ENCODE data around the gene MED27. TPM values are rescaled to one million over a fixed set of nuclear protein-coding genes. Genes with fewer than 3 reads are reported as not detected.

MED27 gene
- total and polyA plus RNA-seq, 10 of the 15 experiments (the other 5 are each of a cell fraction or from before 2014, with no cell fraction given), result 20.3 to 50.3 (median 35.5) TPM

DNA sequence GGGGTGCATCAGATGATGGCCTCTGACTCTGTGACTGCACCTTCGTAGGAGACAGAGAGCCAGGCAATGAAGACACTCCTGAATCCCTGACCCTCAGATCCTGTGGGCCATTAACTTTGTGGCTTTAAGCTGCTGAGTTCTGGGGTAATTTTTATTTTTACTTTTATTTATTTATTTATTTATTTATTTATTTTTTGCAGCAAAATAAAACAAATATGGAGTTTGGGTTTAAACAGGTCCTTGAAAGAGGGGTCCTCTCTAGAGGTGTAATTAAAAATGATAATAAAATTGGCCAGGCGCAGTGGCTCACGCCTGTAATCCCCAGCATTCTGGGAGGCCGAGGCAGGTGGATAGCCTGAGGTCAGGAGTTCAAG lies 234.9 kb downstream of the MED27 start:
- ChIA-PET RAD21 (ENCODE audit: unreplicated experiment) (no interaction called here), CTCF (no interaction called here), POLR2A (no interaction called here), SMC1A (ENCODE audit: uncharacterized antibody, unreplicated experiment) (no interaction called here)
- in situ Hi-C loops (cut with MboI) (no loop called here), intact Hi-C loops (cut with micrococcal nuclease; ENCODE audit: unreplicated experiment) (no loop called here)
- Histone ChIP-seq H4K20me1 (ENCODE audit: control insufficient read depth, insufficient read depth) (no peaks in the 10 kb centered on the region), H3K4me3 (no peak overlapping the region), H3K9me3 (replicated peaks; ENCODE audit: control insufficient read depth, insufficient read depth, low read length) (no peaks in the 10 kb centered on the region), H3K9ac (ENCODE audit: control insufficient read depth, insufficient read depth, low read length) (no peak overlapping the region), H3K27ac (ENCODE audit: control insufficient read depth, insufficient read depth) (no peak overlapping the region), H3K36me3 (ENCODE audit: control insufficient read depth in 2 of 2, insufficient read depth in 2 of 2, low read length in 1 of 2) (no peaks in the 10 kb centered on the region), H2AFZ (ENCODE audit: control insufficient read depth, low read depth, low read length) (no peak overlapping the region), H3K27me3 (replicated peaks in 1 of 2; ENCODE audit: control insufficient read depth in 2 of 2, insufficient read depth in 2 of 2, low read length in 1 of 2) (no peaks in the 10 kb centered on the region; a peak in 1 of 4 replicates), H3K4me1 (ENCODE audit: control insufficient read depth, insufficient read depth, low read length) (no peaks in the 10 kb centered on the region), H3K79me2 (ENCODE audit: control insufficient read depth, insufficient read depth, low read length) (no peaks in the 10 kb centered on the region), H3K4me2 (ENCODE audit: control insufficient read depth, insufficient read depth) (no peak overlapping the region)
- BruUV-seq (replicated peaks), result no TSS peak
- FAIRE-seq, result no peak
- no peak for ATAC-seq
- 36% methylated on average over 4 of the region's 4 CpGs for WGBS (ENCODE audit: insufficient coverage, insufficient replicate concordance, low lambda C conversion rate, missing lambda C conversion rate)
- TF ChIP-seq ZNF622 (IDR thresholded peaks at IDR 0.05), result no peak
- no peak for TF ChIP-seq MYC (IDR thresholded peaks at IDR 0.05; ENCODE audit: insufficient read depth, insufficient read length, insufficient replicate concordance, low read length, severe bottlenecking)
- TF ChIP-seq, protein P1, sequence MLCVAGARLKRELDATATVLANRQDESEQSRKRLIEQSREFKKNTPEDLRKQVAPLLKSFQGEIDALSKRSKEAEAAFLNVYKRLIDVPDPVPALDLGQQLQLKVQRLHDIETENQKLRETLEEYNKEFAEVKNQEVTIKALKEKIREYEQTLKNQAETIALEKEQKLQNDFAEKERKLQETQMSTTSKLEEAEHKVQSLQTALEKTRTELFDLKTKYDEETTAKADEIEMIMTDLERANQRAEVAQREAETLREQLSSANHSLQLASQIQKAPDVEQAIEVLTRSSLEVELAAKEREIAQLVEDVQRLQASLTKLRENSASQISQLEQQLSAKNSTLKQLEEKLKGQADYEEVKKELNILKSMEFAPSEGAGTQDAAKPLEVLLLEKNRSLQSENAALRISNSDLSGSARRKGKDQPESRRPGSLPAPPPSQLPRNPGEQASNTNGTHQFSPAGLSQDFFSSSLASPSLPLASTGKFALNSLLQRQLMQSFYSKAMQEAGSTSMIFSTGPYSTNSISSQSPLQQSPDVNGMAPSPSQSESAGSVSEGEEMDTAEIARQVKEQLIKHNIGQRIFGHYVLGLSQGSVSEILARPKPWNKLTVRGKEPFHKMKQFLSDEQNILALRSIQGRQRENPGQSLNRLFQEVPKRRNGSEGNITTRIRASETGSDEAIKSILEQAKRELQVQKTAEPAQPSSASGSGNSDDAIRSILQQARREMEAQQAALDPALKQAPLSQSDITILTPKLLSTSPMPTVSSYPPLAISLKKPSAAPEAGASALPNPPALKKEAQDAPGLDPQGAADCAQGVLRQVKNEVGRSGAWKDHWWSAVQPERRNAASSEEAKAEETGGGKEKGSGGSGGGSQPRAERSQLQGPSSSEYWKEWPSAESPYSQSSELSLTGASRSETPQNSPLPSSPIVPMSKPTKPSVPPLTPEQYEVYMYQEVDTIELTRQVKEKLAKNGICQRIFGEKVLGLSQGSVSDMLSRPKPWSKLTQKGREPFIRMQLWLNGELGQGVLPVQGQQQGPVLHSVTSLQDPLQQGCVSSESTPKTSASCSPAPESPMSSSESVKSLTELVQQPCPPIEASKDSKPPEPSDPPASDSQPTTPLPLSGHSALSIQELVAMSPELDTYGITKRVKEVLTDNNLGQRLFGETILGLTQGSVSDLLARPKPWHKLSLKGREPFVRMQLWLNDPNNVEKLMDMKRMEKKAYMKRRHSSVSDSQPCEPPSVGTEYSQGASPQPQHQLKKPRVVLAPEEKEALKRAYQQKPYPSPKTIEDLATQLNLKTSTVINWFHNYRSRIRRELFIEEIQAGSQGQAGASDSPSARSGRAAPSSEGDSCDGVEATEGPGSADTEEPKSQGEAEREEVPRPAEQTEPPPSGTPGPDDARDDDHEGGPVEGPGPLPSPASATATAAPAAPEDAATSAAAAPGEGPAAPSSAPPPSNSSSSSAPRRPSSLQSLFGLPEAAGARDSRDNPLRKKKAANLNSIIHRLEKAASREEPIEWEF (IDR thresholded peaks at IDR 0.05; ENCODE audit: insufficient replicate concordance, low read depth, low read length), result no peak
- no peak for TF ChIP-seq EGR1 (IDR thresholded peaks at IDR 0.05; ENCODE audit: borderline replicate concordance in 1 of 2, low read depth in 2 of 2, low read length in 2 of 2)
- TF ChIP-seq, protein P2, sequence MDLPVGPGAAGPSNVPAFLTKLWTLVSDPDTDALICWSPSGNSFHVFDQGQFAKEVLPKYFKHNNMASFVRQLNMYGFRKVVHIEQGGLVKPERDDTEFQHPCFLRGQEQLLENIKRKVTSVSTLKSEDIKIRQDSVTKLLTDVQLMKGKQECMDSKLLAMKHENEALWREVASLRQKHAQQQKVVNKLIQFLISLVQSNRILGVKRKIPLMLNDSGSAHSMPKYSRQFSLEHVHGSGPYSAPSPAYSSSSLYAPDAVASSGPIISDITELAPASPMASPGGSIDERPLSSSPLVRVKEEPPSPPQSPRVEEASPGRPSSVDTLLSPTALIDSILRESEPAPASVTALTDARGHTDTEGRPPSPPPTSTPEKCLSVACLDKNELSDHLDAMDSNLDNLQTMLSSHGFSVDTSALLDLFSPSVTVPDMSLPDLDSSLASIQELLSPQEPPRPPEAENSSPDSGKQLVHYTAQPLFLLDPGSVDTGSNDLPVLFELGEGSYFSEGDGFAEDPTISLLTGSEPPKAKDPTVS (IDR thresholded peaks at IDR 0.05; ENCODE audit: low read depth, low read length), result no peak
- TF ChIP-seq ESRRA (IDR thresholded peaks at IDR 0.05; ENCODE audit: low read length), result no peak
- TF ChIP-seq RBBP5 (conservative IDR thresholded peaks at IDR 0.05), result no peak
- TF ChIP-seq KLF5 (IDR thresholded peaks at IDR 0.05; ENCODE audit: partially characterized antibody), result no peak
- TF ChIP-seq, protein P3, sequence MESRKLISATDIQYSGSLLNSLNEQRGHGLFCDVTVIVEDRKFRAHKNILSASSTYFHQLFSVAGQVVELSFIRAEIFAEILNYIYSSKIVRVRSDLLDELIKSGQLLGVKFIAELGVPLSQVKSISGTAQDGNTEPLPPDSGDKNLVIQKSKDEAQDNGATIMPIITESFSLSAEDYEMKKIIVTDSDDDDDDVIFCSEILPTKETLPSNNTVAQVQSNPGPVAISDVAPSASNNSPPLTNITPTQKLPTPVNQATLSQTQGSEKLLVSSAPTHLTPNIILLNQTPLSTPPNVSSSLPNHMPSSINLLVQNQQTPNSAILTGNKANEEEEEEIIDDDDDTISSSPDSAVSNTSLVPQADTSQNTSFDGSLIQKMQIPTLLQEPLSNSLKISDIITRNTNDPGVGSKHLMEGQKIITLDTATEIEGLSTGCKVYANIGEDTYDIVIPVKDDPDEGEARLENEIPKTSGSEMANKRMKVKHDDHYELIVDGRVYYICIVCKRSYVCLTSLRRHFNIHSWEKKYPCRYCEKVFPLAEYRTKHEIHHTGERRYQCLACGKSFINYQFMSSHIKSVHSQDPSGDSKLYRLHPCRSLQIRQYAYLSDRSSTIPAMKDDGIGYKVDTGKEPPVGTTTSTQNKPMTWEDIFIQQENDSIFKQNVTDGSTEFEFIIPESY (IDR thresholded peaks at IDR 0.05), result no peak
- no peak for TF ChIP-seq TAF1 (IDR thresholded peaks at IDR 0.05; ENCODE audit: borderline replicate concordance, low read depth, low read length)
- no peak for DNase-seq (ENCODE audit: low read depth, low spot score)
